HG03066 (cell line): ENCODE results near the gene MAPK12.
"Not testable (repeated sequence)": the region's sequence is repeated elsewhere in the genome, so short reads cannot be mapped to it uniquely, and the experiment has no call there.

Experiments
- ATAC-seq: cut with Tn5 transposase; IDR thresholded peaks from one replicate; pipeline ENCODE4 v1.9.1; 2021; ENCODE audit warnings: low read depth; ENCODE audit not compliant: unreplicated experiment

Gene MAPK12

DNA sequence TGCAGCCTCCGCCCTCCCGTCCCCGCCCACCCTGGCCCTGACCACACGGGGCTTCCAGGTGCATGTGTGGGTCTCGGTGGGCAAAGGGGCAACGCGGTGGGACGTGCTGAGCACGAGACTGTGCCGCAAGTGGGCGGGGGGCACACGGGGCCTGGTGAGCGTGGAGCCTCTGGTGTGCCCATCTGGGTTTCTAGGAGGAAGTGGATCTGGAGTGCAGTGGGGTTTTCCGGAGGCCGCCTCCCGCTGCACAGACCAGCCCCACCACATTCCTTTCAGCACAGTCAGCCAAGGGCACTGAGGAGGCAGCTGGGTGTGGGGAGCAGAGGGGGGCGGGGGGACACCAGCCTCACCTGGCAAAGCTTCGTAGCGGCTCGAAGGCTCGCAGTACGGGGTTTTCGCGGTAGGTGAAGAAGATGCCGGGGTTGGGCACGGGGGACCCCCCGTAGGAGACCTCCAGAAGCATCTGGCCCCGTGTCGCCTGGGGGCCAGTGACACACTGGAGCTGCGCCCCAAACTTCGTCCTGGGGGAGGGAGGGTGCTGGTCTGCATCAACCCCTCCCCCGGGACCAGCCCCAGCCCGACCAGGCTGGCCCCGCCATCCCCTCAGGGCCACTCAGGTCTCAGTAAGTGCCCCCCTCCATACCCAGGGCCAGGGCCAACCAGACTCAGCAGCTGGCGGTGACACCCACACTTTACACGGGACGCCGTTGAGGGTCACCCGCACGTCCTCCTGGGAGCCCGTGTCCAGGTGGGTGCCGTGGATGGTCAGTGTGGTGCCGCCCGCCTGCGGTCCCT, 21.1 kb upstream of the MAPK12 start:
- no peak for ATAC-seq

GRCh38 chr22:50281957-50282356, 20.5 kb upstream of the MAPK12 start:
- no peak for ATAC-seq

DNA sequence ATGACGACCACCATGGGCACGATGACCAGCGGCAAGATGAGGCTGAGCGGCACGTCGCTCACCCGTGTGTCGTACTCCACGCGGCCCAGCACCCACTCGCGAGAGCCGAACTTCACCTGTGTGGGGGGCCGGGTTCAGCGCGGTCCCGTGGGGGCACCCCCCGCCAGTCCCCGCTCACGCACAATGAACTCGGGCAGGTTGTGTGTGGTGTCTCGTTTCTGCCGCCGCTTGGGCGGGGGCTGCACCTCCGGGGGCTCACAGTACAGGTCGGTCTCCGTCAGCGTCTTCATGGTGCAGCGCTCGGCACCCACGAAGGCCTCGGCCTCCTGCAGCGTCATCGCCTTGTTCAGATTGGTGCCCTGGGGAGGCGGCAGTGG, 19.9 kb upstream of the MAPK12 start:
- no peak for ATAC-seq

- ATAC-seq: no peak
Observed at GRCh38 chr22:50280708-50281383, 19.4 kb upstream of the MAPK12 start.

GRCh38 chr22:50280022-50280707, 18.7 kb upstream of the MAPK12 start:
- ATAC-seq: no peak

GRCh38 chr22:50278956-50279619, 17.6 kb upstream of the MAPK12 start:
- no peak for ATAC-seq

GRCh38 chr22:50278461-50278860, 17.0 kb upstream of the MAPK12 start:
- ATAC-seq: no peak

GRCh38 chr22:50277761-50278160, 16.3 kb upstream of the MAPK12 start:
- ATAC-seq: no peak

DNA sequence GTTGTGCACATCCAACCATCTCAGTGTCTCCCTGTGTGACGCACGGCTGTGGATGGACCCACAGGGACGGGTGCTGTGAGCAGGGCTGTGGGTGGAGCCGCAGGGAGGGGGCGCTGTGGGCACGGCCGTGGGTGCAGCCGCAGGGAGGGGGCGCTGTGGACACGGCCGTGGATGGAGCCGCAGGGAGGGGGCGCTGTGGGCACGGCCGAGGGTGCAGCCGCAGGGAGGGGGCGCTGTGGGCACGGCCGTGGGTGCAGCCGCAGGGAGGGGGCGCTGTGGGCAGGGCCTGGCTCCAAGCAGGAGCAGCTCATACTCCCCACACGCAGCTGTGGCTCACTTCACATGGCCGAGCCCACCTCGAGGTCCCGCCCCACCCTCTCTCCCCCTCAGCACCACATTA, 14.7 kb upstream of the MAPK12 start:
- ATAC-seq: peak; percentile 59

GRCh38 chr22:50275181-50276055, 13.9 kb upstream of the MAPK12 start:
- ATAC-seq: no peak

DNA sequence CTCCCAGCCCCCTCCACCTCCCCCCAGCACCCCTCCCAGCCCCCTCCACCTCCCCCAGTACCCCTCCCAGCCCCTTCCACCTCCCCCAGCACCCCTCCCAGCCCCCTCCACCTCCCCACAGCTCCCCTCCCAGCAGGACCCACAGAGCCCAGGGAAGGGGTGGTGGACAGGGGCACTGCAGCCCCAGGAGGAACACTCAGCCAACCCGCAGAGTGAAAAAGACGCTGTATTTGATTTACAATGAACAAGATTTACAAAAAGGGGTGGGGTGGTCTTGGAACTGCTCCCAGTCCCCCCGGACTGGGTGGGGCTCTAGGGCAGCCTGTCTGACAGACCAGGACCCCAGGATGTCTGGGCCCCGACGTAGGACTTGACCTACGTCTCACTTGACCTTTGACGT, 13.3 kb upstream of the MAPK12 start:
- no peak for ATAC-seq

- ATAC-seq: no peak
Observed at GRCh38 chr22:50274311-50274710, 12.8 kb upstream of the MAPK12 start.

DNA sequence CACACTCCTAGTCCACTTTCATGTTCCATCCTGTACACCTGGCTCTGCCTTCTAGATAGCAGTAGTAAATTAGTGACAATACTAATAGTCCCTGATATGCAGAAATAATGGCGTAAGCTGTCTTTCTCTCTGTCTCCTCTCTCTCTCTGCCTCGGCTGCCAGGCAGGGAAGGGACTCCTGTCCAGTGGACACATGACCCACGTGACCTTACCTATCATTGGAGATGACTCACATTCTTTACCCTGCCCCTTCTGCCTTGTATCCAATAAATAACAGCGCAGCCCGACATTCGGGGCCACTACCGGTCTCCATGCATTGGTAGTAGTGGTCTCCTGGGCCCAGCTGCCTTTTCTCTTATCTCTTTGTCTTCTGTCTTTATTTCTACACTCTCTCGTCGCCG, 12.3 kb upstream of the MAPK12 start:
- ATAC-seq: not testable (repeated sequence)

GRCh38 chr22:50273352-50273751, 11.9 kb upstream of the MAPK12 start:
- ATAC-seq: not testable (repeated sequence)

DNA sequence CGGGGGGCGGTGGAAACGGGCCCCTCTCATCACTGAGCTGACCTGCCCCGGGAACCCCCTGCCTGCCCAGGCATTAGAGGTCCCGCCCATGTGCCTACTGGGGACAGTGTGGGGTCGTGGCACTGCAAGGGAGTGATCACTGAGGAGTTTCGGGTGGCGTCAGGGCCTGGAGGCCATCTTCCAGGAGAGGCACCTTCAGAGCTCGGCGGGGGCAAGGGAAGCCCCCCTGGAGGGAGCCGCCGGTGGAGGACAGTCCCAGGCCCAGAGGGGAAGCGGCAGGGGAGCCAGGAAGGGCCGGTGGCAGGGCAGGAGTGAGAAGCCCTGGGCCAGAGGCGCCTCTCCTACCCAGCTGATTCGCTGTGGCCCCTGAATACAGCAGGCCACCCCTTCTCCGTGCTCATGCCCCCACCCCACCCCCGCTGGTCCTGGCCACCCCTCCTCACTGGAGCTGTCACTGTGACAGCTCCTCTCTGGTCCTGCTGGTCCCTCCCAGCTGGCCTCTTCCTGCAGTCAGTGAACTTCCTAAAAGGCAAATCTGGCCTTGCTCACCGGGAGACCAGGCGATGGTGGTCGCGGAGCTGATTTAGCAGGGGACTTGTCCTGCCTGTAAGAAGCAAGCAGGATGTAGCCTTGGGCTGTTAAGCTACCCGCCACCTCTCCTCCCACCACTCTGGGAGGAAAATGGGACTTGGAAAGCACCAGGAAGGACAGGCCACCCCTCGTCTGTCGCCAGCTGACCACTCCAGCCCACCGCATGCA, 10.7 kb upstream of the MAPK12 start:
- no peak for ATAC-seq

GRCh38 chr22:50271519-50271970, 10.1 kb upstream of the MAPK12 start:
- ATAC-seq: no peak

GRCh38 chr22:50270666-50271394, 9.3 kb upstream of the MAPK12 start:
- ATAC-seq: no peak

DNA sequence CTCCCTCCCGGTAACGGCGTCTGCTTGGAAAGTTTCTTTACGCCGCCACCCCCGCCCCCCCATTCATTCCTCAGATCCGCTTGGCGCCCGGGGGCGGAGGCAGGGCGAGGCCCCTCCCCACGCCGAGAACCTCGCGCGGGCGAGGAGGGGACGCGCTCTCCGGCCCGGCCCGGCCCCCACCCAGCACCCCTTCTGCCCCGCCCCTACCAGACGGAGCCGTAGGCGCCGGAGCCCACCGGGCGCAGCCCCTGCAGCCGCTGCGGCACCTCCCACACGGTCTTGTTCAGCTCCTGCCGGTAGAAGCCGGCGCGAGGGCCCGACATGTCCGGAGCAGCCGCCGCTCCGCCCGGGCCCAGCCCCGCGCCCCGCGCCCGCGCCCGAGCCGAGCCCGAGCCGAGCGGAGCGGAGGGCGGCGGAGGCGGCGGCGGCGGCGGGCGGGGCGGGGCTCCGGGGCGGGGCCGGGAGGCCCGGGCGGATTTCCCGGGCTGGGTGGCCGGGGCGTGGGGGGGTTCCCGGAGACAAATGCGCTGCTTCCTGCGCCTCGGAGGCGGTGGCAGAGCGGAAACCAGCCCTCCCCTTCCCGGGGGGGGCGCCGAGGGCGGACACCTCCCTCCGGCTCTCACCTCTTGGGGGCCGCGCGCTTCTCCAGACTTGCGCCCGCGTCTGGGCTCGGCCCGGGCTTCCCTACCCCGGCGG, 8.6 kb upstream of the MAPK12 start, which contains the start of gene MAPK11:
Gene MAPK11 (minus strand): TSS at position 411 of the 696 bp plus-strand sequence. CDS start 88 bp downstream, at position 323.
- no peak for ATAC-seq
